ENCODE results near the gene LRRTM4.

DNA sequence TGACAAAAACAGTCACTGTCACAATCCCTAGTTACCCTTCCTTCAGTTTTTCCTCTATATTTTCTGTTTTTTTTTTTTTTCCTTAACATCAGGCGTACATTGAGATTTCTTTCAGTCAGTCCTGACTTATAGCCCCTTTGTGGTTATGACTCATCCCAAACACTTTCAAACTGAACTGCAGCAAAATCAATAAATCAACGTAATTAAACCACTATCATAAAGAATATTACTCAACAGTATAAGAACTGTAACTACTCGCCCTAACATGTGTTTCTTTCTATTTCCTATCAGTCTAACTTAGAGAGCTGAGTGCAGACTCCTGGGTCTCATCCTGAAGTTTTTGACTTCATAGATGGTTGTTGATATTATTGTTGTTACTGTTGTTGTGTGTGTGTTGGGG lies 523.5 kb downstream of the LRRTM4 start:
- TF ChIP-seq, protein P1, sequence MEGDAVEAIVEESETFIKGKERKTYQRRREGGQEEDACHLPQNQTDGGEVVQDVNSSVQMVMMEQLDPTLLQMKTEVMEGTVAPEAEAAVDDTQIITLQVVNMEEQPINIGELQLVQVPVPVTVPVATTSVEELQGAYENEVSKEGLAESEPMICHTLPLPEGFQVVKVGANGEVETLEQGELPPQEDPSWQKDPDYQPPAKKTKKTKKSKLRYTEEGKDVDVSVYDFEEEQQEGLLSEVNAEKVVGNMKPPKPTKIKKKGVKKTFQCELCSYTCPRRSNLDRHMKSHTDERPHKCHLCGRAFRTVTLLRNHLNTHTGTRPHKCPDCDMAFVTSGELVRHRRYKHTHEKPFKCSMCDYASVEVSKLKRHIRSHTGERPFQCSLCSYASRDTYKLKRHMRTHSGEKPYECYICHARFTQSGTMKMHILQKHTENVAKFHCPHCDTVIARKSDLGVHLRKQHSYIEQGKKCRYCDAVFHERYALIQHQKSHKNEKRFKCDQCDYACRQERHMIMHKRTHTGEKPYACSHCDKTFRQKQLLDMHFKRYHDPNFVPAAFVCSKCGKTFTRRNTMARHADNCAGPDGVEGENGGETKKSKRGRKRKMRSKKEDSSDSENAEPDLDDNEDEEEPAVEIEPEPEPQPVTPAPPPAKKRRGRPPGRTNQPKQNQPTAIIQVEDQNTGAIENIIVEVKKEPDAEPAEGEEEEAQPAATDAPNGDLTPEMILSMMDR (IDR thresholded peaks at IDR 0.05 in 4 of 5, conservative IDR thresholded peaks at IDR 0.05 in 1 of 5): no peak
- no peak for TF ChIP-seq POLR2A (IDR thresholded peaks at IDR 0.05)

Data from gastrocnemius medialis (tissue), 4 donors.